Transverse colon (tissue), 4 donors: Measurements from ENCODE around the gene SYNPO2.

Source experiments
- CTCF ChIP-seq, 5 experiments: fragments of 200-600 bp in 3 of 5; fragments of 450-650 bp in 2 of 5; sonication (generic) in 3 of 5; IDR thresholded peaks; 1 replicate in 2 of 5; 2 replicates in 3 of 5; pipeline ENCODE4 v1.5.1; 2016 to 2017; ENCODE audit warnings: antibody characterized with exemption in 5 of 5, inconsistent platforms in 3 of 5, mild to moderate bottlenecking in 2 of 5, moderate library complexity in 1 of 5
- POLR2A ChIP-seq: fragments of 450-650 bp; IDR thresholded peaks from one replicate; pipeline ENCODE4 v1.6.1; 2016; ENCODE audit warnings: antibody characterized with exemption, mild to moderate bottlenecking, moderate library complexity
- POLR2AphosphoS5 ChIP-seq, 3 donors: sonication (generic); formaldehyde crosslinking; IDR thresholded peaks; one replicate each; pipeline ENCODE4 v1.6.1; 2016; ENCODE audit warnings: antibody characterized with exemption in 3 of 3

GRCh38 chr4:119002476-119002875, 113.8 kb downstream of the SYNPO2 start:
- TF ChIP-seq CTCF (IDR thresholded peaks at IDR 0.05) = no peak
- TF ChIP-seq POLR2A = no peak
- no peak for TF ChIP-seq POLR2AphosphoS5 (IDR thresholded peaks at IDR 0.05)
